GM12872 (cell line): ENCODE data around the gene ANKRD11.

ENCODE experiments used
- TF ChIP-seq, protein P1 (sequence below): IDR thresholded peaks from 3 replicates; pipeline ENCODE4 v1.5.1; 2011; ENCODE audit warnings: low read depth, mild to moderate bottlenecking, low read length, moderate library complexity; ENCODE audit not compliant: insufficient read depth

The ANKRD11 gene

DNA sequence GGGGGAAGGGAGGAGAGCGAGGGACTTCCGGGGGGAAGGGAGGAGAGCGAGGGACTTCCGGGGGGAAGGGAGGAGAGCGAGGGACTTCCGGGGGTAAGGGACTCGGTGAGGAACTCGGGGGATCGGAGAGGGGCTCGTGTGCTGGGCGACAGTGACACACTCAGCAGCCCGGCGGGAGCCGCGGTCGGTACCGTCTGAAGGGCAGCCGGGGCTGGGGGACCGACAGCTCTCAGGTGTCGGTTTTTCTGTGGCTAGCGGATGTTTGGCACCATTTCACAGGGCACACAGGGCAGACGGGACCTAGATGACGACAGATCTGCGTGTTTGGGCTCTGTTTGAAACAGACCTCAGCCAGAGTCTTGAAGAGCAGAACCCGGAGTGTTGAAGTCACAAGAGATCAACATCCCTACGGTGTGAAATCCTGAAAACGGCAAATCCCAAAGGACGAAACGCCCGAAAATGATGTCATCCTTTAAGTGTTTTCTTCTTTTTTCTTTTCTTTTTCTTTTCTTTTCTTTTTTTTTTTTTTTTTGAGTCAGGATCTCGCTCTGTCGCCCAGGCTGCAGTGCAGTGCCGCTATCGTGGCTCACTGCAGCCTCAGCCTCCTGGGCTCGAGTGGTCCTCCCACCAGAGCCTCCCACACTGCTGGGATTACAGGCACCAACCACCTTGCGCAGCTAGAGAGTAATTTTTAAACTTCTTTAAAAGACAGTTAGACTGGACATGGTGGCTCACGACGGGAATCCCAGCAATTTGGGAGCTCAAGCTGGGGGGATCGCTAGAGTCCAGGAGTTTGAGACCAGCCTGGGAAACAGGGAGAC, 249.0 kb downstream of the ANKRD11 start:
- TF ChIP-seq, protein P1, sequence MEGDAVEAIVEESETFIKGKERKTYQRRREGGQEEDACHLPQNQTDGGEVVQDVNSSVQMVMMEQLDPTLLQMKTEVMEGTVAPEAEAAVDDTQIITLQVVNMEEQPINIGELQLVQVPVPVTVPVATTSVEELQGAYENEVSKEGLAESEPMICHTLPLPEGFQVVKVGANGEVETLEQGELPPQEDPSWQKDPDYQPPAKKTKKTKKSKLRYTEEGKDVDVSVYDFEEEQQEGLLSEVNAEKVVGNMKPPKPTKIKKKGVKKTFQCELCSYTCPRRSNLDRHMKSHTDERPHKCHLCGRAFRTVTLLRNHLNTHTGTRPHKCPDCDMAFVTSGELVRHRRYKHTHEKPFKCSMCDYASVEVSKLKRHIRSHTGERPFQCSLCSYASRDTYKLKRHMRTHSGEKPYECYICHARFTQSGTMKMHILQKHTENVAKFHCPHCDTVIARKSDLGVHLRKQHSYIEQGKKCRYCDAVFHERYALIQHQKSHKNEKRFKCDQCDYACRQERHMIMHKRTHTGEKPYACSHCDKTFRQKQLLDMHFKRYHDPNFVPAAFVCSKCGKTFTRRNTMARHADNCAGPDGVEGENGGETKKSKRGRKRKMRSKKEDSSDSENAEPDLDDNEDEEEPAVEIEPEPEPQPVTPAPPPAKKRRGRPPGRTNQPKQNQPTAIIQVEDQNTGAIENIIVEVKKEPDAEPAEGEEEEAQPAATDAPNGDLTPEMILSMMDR = no peak

- TF ChIP-seq, protein P1 = no peak
Measured at GRCh38 chr16:89237733-89238132, 252.6 kb downstream of the ANKRD11 start.

DNA sequence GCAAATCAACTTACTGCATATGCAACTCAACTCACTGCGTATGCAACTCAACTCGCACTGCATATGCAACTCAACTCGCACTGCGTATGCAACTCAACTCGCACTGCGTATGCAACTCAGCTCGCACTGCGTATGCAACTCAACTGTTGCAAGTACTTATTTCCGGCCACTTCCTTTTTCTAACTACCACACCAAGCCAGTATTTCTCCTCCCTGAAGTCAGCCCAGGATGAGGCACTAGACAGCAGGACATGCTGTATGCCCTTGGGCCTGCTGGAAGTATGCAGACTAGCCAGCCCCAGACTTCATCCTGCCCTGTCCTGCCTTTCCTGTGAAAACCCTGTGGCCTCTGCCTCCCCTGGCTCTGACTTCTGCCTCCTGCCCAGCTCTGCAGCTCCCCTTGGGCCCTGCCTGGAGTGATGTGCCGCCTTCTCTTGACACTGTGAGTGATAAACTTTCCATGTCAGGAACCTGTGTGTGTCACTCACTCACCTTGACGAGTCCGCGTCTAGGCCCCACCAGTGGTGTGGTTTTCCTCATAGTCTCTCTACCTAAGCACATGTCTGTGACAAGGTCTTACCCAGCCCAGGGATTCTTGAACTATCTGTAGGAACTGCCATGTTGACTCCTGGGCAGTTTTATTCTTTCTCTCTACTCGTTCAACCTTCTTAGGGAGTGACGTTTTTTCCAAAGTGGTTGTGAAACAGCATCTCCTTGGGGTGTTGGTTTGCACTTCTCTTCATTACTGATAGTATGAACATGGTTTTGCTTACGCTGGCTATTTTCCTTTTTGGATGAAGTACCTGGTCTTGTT, 256.5 kb downstream of the ANKRD11 start:
- TF ChIP-seq, protein P1 = no peak

DNA sequence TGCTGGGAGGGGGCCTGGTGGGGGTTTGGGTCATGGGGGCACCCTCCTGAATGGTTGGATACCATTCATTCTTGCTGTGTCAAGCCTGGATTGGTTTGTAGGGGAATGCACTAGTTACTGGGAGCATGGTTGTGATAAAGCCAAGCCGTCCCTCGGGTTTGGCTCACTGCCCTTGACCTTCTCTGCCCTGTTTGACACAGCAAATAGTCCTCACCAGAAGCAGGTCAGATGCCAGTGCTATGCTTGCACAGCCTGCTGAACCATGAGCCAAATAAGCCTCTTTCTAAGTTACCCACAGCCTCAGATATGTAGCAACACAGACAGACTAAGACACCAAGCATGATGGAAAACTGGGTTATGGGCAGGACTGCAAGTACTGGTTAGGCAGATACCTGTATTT, 258.3 kb downstream of the ANKRD11 start:
- TF ChIP-seq, protein P1 = no peak

- TF ChIP-seq, protein P1 = no peak
Measured at GRCh38 chr16:89230255-89230654, 260.1 kb downstream of the ANKRD11 start.

DNA sequence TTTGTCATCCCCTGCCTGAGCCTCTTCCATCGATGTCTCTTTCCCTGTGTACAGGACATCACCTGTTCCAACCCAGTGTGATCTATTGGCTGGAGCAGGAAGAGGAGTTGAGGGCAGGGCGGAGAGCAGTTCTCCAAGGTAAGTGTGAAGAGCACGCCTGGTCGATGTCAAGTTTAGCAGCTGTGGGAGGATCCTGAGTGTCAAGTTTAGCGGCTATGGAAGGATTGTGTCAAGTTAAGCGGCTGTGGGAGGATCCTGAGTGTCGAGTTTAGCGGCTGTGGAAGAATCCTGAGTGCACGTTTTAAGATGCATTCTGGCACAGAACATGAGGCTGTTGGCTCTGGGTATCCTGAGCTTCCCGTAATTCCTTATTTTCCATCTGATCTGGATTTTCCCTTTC, 265.7 kb downstream of the ANKRD11 start:
- TF ChIP-seq, protein P1 = no peak

GRCh38 chr16:89222931-89223330, 267.4 kb downstream of the ANKRD11 start:
- TF ChIP-seq, protein P1 = no peak
